Liver (tissue), 9 donors: ENCODE results near the gene CNKSR1. TPM values are rescaled to one million over a fixed set of nuclear protein-coding genes. Genes with fewer than 3 reads are reported as not detected.
A peak's percentile ranks its signal among the peaks of the same experiment; 100 is the strongest.

Source experiments
- DNase-seq: peaks from one replicate; pipeline ENCODE4 v3.0.0-alpha.2; 2017; ENCODE audit warnings: low spot score
- H3K27ac ChIP-seq, 2 donors: one replicate each; pipeline ENCODE4 v1.7.0; 2013; ENCODE audit warnings: inconsistent platforms in 2 of 2, low read length in 2 of 2, control low read depth in 1 of 2, low read depth in 1 of 2, mild to moderate bottlenecking in 1 of 2
- H3K27me3 ChIP-seq, 4 donors: one replicate each; pipeline versions ENCODE4 v1.6.1 to v1.7.0; 2013; ENCODE audit warnings: low read length in 3 of 4, inconsistent platforms in 1 of 4, mild to moderate bottlenecking in 1 of 4, moderate library complexity in 1 of 4; ENCODE audit not compliant: control insufficient read depth in 4 of 4, insufficient read depth in 4 of 4
- H3K36me3 ChIP-seq, 4 donors: one replicate each; pipeline versions ENCODE4 v1.6.1 to v1.7.0; 2013; ENCODE audit warnings: low read length in 3 of 4, mild to moderate bottlenecking in 3 of 4, low read depth in 1 of 4, moderate library complexity in 1 of 4; ENCODE audit not compliant: control insufficient read depth in 4 of 4, insufficient read depth in 3 of 4
- H3K4me1 ChIP-seq, 4 donors: one replicate each; pipeline versions ENCODE4 v1.6.1 to v1.7.0; 2013; ENCODE audit warnings: low read length in 3 of 4, mild to moderate bottlenecking in 3 of 4, moderate library complexity in 1 of 4; ENCODE audit not compliant: control insufficient read depth in 4 of 4, insufficient read depth in 4 of 4
- H3K4me3 ChIP-seq, 3 donors: one replicate each; pipeline versions ENCODE4 v1.6.1 to v1.7.0; 2013; ENCODE audit warnings: low read length in 3 of 3, control low read depth in 1 of 3, low read depth in 1 of 3, mild to moderate bottlenecking in 1 of 3
- H3K9ac ChIP-seq, 2 donors: one replicate each; pipeline ENCODE4 v1.7.0; 2013; ENCODE audit warnings: low read length in 2 of 2, mild to moderate bottlenecking in 2 of 2, moderate library complexity in 2 of 2, control low read depth in 1 of 2, low read depth in 1 of 2
- H3K9me3 ChIP-seq, 4 donors: one replicate each; pipeline versions ENCODE4 v1.6.1 to v1.7.0; 2013; ENCODE audit warnings: low read length in 3 of 4; ENCODE audit not compliant: control insufficient read depth in 4 of 4
- GABPA ChIP-seq, 2 donors: IDR thresholded peaks in 1 of 2; conservative IDR thresholded peaks in 1 of 2; 2 replicates each; pipeline ENCODE4 v1.6.1; 2016; ENCODE audit warnings: antibody characterized with exemption in 2 of 2, mild to moderate bottlenecking in 1 of 2, moderate library complexity in 1 of 2
- HNF4A ChIP-seq, 2 donors: conservative IDR thresholded peaks; 2 replicates each; pipeline ENCODE4 v1.6.1; 2016; ENCODE audit warnings: antibody characterized with exemption in 2 of 2, mild to moderate bottlenecking in 2 of 2
- JUND ChIP-seq, 2 donors: IDR thresholded peaks; 2 replicates each; pipeline ENCODE4 v1.6.1; 2016; ENCODE audit warnings: antibody characterized with exemption in 2 of 2
- RAD21 ChIP-seq, 2 donors: IDR thresholded peaks; 2 replicates each; pipeline ENCODE4 v1.6.1; 2016; ENCODE audit warnings: antibody characterized with exemption in 2 of 2, mild to moderate bottlenecking in 2 of 2
- TAF1 ChIP-seq: conservative IDR thresholded peaks from 2 replicates; pipeline ENCODE4 v1.6.1; 2016; ENCODE audit warnings: antibody characterized with exemption, mild to moderate bottlenecking
- YY1 ChIP-seq: IDR thresholded peaks from 2 replicates; pipeline ENCODE4 v1.6.1; 2016; ENCODE audit warnings: antibody characterized with exemption, mild to moderate bottlenecking
- WGBS: extraction: QIAGEN DNeasy Blood & Tissue Kit; methylation state at CpG from one replicate; pipeline ENCODE4 v1.1.7; 2013; 5-methylcytosine and 5-hydroxymethylcytosine counted together
- polyA plus RNA-seq, 2 donors: library from polyadenylated mRNA; stranded (reverse) in 1 of 2; unstranded in 1 of 2; fragments of 200-250 nt in 1 of 2; fragments of >200 nt in 1 of 2; fragmentation: Nextera tagmentation in 1 of 2; extraction: Ambion mirVana in 1 of 2; gene quantifications; one replicate each; pipeline versions ENCODE4 v1.2.1 to v1.2.3, GENCODE V29; 2013 to 2015
- total RNA-seq, 2 donors: library from RNA; depleted of rRNA; stranded (reverse); fragments of >200 nt; gene quantifications; one replicate each; pipeline ENCODE4 v1.2.3, GENCODE V29; 2014
- TF ChIP-seq, protein P1 (sequence below): IDR thresholded peaks from 2 replicates; pipeline ENCODE4 v1.6.1; 2016; ENCODE audit warnings: antibody characterized with exemption, mild to moderate bottlenecking
- TF ChIP-seq, protein P2 (sequence below): IDR thresholded peaks from 2 replicates; pipeline ENCODE4 v1.6.1; 2016; ENCODE audit warnings: antibody characterized with exemption
- TF ChIP-seq, protein P3 (sequence below): IDR thresholded peaks from 2 replicates; pipeline ENCODE4 v1.6.1; 2016; ENCODE audit warnings: antibody characterized with exemption
- donor health status: healthy.
- donor health status: healthy.
- donor health status: healthy.
- donor health status: healthy.
- donor health status: healthy.

CNKSR1 gene
- total and polyA plus RNA-seq, 4 donors, result 0.48 to 2.2 (median 0.87) TPM

DNA sequence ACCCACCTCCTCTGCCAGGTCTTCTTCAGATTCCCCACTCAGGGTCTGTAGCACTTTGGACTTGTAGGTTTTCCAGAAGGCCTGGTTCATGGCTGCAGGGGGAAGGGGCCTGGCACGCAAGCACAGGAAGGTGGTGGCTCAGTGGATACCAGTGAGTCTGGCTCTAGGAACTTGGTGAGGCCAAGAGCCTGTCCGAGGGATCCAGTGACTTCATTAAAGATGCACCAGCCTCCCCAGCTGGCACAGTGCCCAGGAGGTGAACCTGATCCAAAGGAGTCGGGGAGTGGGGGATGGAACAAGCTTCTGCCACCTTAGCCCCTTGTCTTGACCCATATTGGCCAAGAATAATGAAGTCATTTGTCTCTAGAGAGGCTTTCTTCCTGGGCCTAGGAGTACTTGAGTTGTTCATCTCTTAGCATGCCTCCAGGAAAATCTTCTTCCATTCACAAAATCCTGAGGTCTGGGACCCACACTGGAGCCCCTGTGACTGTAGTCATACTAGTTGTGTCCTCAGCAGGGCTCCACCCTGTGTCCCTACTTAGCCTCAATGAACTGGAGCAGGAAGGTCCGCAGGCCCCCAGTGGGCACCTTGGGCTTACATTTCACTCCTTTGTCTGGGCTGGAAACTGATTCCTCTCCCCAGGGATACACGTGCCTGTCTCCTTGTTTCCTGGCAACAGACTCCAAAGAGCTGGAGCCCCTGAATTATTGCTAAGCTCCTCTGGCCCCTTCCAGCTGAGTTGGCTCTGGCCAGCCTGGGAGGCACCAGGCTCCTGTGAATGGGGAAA is 8.7 kb upstream of the CNKSR1 start, which contains the start of gene C1orf232:
Gene C1orf232, minus strand, starts transcription at position 554 of the 788 bp plus-strand sequence. Its CDS starts 464 bp downstream, at position 90.
- WGBS, result 78% methylated on average over 5 of the region's 5 CpGs
- H3K4me1 ChIP-seq, result peaks cover 6 to 27% (median 13%) of the 10 kb centered on the region in 4 donors
- peak within 1 kb of the TSS; percentile 60 to 82 for H3K27ac ChIP-seq
- peak within 1 kb of the TSS in 1 of 2 donors; percentile 90 for H3K9ac ChIP-seq
- H3K4me3 ChIP-seq, result peak within 1 kb of the TSS; percentile 59 to 90 (median 84)
- DNase-seq, result no peak
- no peaks in the 10 kb centered on the region for H3K27me3 ChIP-seq
- H3K36me3 ChIP-seq, result no peaks in the 10 kb centered on the region
- no peaks in the 10 kb centered on the region for H3K9me3 ChIP-seq
- TF ChIP-seq GABPA (IDR thresholded peaks at IDR 0.05 in 1 of 2, conservative IDR thresholded peaks at IDR 0.05 in 1 of 2) (no peak), HNF4A (conservative IDR thresholded peaks at IDR 0.05) (no peak), TAF1 (no peak), YY1 (no peak), RAD21 (IDR thresholded peaks at IDR 0.05) (no peak), JUND (IDR thresholded peaks at IDR 0.05) (no peak)
- TF ChIP-seq, protein P1, sequence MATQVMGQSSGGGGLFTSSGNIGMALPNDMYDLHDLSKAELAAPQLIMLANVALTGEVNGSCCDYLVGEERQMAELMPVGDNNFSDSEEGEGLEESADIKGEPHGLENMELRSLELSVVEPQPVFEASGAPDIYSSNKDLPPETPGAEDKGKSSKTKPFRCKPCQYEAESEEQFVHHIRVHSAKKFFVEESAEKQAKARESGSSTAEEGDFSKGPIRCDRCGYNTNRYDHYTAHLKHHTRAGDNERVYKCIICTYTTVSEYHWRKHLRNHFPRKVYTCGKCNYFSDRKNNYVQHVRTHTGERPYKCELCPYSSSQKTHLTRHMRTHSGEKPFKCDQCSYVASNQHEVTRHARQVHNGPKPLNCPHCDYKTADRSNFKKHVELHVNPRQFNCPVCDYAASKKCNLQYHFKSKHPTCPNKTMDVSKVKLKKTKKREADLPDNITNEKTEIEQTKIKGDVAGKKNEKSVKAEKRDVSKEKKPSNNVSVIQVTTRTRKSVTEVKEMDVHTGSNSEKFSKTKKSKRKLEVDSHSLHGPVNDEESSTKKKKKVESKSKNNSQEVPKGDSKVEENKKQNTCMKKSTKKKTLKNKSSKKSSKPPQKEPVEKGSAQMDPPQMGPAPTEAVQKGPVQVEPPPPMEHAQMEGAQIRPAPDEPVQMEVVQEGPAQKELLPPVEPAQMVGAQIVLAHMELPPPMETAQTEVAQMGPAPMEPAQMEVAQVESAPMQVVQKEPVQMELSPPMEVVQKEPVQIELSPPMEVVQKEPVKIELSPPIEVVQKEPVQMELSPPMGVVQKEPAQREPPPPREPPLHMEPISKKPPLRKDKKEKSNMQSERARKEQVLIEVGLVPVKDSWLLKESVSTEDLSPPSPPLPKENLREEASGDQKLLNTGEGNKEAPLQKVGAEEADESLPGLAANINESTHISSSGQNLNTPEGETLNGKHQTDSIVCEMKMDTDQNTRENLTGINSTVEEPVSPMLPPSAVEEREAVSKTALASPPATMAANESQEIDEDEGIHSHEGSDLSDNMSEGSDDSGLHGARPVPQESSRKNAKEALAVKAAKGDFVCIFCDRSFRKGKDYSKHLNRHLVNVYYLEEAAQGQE, result no peak
- TF ChIP-seq, protein P2, sequence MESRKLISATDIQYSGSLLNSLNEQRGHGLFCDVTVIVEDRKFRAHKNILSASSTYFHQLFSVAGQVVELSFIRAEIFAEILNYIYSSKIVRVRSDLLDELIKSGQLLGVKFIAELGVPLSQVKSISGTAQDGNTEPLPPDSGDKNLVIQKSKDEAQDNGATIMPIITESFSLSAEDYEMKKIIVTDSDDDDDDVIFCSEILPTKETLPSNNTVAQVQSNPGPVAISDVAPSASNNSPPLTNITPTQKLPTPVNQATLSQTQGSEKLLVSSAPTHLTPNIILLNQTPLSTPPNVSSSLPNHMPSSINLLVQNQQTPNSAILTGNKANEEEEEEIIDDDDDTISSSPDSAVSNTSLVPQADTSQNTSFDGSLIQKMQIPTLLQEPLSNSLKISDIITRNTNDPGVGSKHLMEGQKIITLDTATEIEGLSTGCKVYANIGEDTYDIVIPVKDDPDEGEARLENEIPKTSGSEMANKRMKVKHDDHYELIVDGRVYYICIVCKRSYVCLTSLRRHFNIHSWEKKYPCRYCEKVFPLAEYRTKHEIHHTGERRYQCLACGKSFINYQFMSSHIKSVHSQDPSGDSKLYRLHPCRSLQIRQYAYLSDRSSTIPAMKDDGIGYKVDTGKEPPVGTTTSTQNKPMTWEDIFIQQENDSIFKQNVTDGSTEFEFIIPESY, result no peak

DNA sequence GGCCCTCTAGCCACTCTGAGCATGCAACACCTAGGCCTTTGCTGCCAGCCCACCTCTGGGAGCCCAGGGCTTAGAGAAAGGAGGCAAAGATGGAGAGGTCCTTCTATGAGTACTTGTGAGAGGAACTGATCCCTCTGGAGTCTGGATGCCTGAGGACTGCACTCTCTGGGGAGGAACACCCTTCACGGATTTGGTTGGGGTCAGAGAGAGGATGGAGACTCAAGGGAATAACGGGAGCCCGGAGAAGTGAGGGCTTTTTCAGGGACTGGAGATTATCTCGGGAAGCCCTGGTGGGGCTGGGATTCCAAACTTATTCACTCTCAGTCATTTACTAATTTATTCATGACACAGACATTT is 8.1 kb upstream of the CNKSR1 start:
- H3K9ac ChIP-seq, result no peak overlapping the region
- peak overlapping the region in 1 of 2 donors; percentile 60 for H3K27ac ChIP-seq
- 60% methylated on average over 4 of the region's 4 CpGs for WGBS
- no peak for DNase-seq
- H3K9me3 ChIP-seq, result no peaks in the 10 kb centered on the region
- peaks cover 6 to 22% (median 10%) of the 10 kb centered on the region in 4 donors for H3K4me1 ChIP-seq
- no peaks in the 10 kb centered on the region for H3K27me3 ChIP-seq
- TF ChIP-seq, protein P3, sequence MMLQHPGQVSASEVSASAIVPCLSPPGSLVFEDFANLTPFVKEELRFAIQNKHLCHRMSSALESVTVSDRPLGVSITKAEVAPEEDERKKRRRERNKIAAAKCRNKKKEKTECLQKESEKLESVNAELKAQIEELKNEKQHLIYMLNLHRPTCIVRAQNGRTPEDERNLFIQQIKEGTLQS, result no peak
- TF ChIP-seq HNF4A (conservative IDR thresholded peaks at IDR 0.05) (no peak), GABPA (IDR thresholded peaks at IDR 0.05 in 1 of 2, conservative IDR thresholded peaks at IDR 0.05 in 1 of 2) (no peak)
- TF ChIP-seq, protein P1, result no peak
- no peaks in the 10 kb centered on the region for H3K36me3 ChIP-seq
- H3K4me3 ChIP-seq, result no peak overlapping the region
